Endothelial cell of umbilical vein (primary cell): ENCODE results near the gene ACHE. TPM values are rescaled to one million over a fixed set of nuclear protein-coding genes. Genes with fewer than 3 reads are reported as not detected.

Experiments used
- BruUV-seq: library from RNA; stranded (reverse); fragments of 400-500 nt; replicated peaks from 2 replicates; lab custom pipeline; 2021; lab: Mats Ljungman, UMichigan
- CTCF ChIA-PET: fragments of 300-600, 350-600 bp; sonication (Branson Sonifier 250); formaldehyde crosslinking; loops from one replicate; lab custom pipeline; 2021; ENCODE audit warnings: antibody characterized with exemption, inconsistent platforms; lab: Charles Lee
- POLR2A ChIA-PET: fragments of 300-600, 350-600 bp; sonication (Branson Sonifier 250); formaldehyde crosslinking; loops from one replicate; lab custom pipeline; 2021; ENCODE audit warnings: antibody characterized with exemption, inconsistent platforms; lab: Charles Lee
- DNase-seq: peaks from one replicate; pipeline ENCODE4 v3.0.0-alpha.2; 2011; ENCODE audit warnings: low read depth, low spot score
- FAIRE-seq: peaks from 2 replicates; lab custom pipeline; 2011; peaks lifted over from hg19 to GRCh38; lab: Jason Lieb, UNC
- H2AFZ ChIP-seq: 2 replicates; pipeline ENCODE4 v1.6.0; 2012; ENCODE audit warnings: low read depth, low read length, control low read depth, inconsistent platforms
- H3K27ac ChIP-seq: 2 replicates; pipeline ENCODE4 v1.5.1; 2011; ENCODE audit warnings: low read depth, mild to moderate bottlenecking, control low read depth, low read length, moderate library complexity; ENCODE audit not compliant: insufficient read depth
- H3K27me3 ChIP-seq, 2 experiments: 2 replicates each; pipeline versions ENCODE4 v1.6.0 to v1.6.1; 2011; ENCODE audit warnings: low read length in 2 of 2, mixed read lengths in 1 of 2; ENCODE audit not compliant: control insufficient read depth in 2 of 2, insufficient read depth in 2 of 2
- H3K36me3 ChIP-seq, 2 experiments: 2 replicates in 1 of 2; 3 replicates in 1 of 2; pipeline ENCODE4 v1.5.1; 2011; ENCODE audit warnings: low read length in 2 of 2, mild to moderate bottlenecking in 1 of 2, moderate library complexity in 1 of 2; ENCODE audit not compliant: control insufficient read depth in 2 of 2, insufficient read depth in 2 of 2; ENCODE audit errors: extremely low read depth in 1 of 2
- H3K4me1 ChIP-seq: 3 replicates; pipeline ENCODE4 v1.5.1; 2011; ENCODE audit warnings: mild to moderate bottlenecking, low read length; ENCODE audit not compliant: control insufficient read depth, insufficient read depth; ENCODE audit errors: extremely low read depth
- H3K4me2 ChIP-seq: 2 replicates; pipeline ENCODE4 v1.6.1; 2011; ENCODE audit warnings: low read length, control low read depth, mixed read lengths; ENCODE audit not compliant: insufficient read depth
- H3K4me3 ChIP-seq, 3 experiments: fragments of 200-600 bp in 1 of 3; sonication (generic), shearing (Covaris generic) in 1 of 3; replicated peaks in 1 of 3; 2 replicates each; pipeline ENCODE4 v1.5.1; 2011 to 2016; ENCODE audit warnings: control low read depth in 3 of 3, low read length in 3 of 3, mild to moderate bottlenecking in 2 of 3, inconsistent platforms in 1 of 3, low read depth in 1 of 3, moderate library complexity in 1 of 3; ENCODE audit not compliant: insufficient read depth in 1 of 3
- H3K79me2 ChIP-seq: 2 replicates; pipeline ENCODE4 v1.6.0; 2012; ENCODE audit warnings: low read length, inconsistent platforms; ENCODE audit not compliant: control insufficient read depth, insufficient read depth
- H3K9ac ChIP-seq: replicated peaks from 2 replicates; pipeline ENCODE3; 2011; ENCODE audit warnings: low read length, control low read depth; ENCODE audit not compliant: insufficient read depth; ENCODE audit errors: extremely low read depth
- H3K9me1 ChIP-seq: replicated peaks from 3 replicates; pipeline ENCODE4 v1.6.0; 2011; ENCODE audit warnings: mild to moderate bottlenecking, low read length; ENCODE audit not compliant: control insufficient read depth, insufficient read depth; ENCODE audit errors: extremely low read depth
- H3K9me3 ChIP-seq: replicated peaks from 2 replicates; pipeline ENCODE4 v1.5.1; 2012; ENCODE audit warnings: low read length, inconsistent platforms; ENCODE audit not compliant: control insufficient read depth, insufficient read depth
- H4K20me1 ChIP-seq: replicated peaks from 2 replicates; pipeline ENCODE3; 2011; ENCODE audit warnings: mild to moderate bottlenecking, low read length; ENCODE audit not compliant: control insufficient read depth, insufficient read depth; ENCODE audit errors: extremely low read depth
- EZH2 ChIP-seq: IDR thresholded peaks from 2 replicates; pipeline ENCODE4 v1.6.1; 2012; ENCODE audit warnings: borderline replicate concordance, low read depth, mild to moderate bottlenecking, moderate library complexity, low read length, inconsistent platforms; ENCODE audit not compliant: severe bottlenecking
- FOS ChIP-seq: IDR thresholded peaks from 2 replicates; pipeline ENCODE4 v1.6.1; 2011; ENCODE audit warnings: mild to moderate bottlenecking, low read length, moderate library complexity, borderline replicate concordance; ENCODE audit not compliant: insufficient read depth
- GATA2 ChIP-seq: IDR thresholded peaks from 2 replicates; pipeline ENCODE4 v1.7.0; 2011; ENCODE audit warnings: low read depth, mild to moderate bottlenecking, moderate library complexity, mixed read lengths, low read length; ENCODE audit not compliant: insufficient read length, insufficient read depth
- JUN ChIP-seq: IDR thresholded peaks from 2 replicates; pipeline ENCODE4 v1.6.1; 2011; ENCODE audit warnings: borderline replicate concordance, low read depth; ENCODE audit not compliant: insufficient read length, insufficient read depth
- MYC ChIP-seq: IDR thresholded peaks from one replicate; pipeline ENCODE4 v1.6.1; 2011; ENCODE audit warnings: mild to moderate bottlenecking, low read depth, low read length
- POLR2A ChIP-seq: IDR thresholded peaks from 2 replicates; pipeline ENCODE4 v1.6.1; 2012; ENCODE audit warnings: low read depth, mild to moderate bottlenecking, control low read depth, low read length
- POLR2AphosphoS5 ChIP-seq: IDR thresholded peaks from 2 replicates; pipeline ENCODE4 v1.6.1; 2012; ENCODE audit warnings: low read depth, mild to moderate bottlenecking, control low read depth, low read length, moderate library complexity; ENCODE audit not compliant: insufficient read depth
- dilution Hi-C: fragments of 300-500 bp; cut with MboI; formaldehyde crosslinking; loops from one replicate; pipeline ENCODE4 v1.15.0; 2019; ENCODE audit warnings: low sequenced_read_pairs; ENCODE audit not compliant: extremely low pct_ligation_motif_present
- intact Hi-C: fragments of 100-400 bp; cut with micrococcal nuclease; formaldehyde crosslinking; loops from one replicate; pipeline ENCODE4 v1.10.0; 2022
- polyA plus RNA-seq, 4 experiments: library from polyadenylated mRNA; depleted of rRNA in 3 of 4; stranded (reverse) in 3 of 4; unstranded in 1 of 4; fragments of >200 nt; gene quantifications; 2 replicates each; pipeline versions ENCODE4 v1.2.1 to v1.2.3, GENCODE V29; 2011 to 2012; ENCODE audit warnings: missing spikeins in 1 of 4
- total RNA-seq: library from RNA; stranded (reverse); gene quantifications from 2 replicates; pipeline ENCODE4 v1.2.3, GENCODE V29; 2021
- TF ChIP-seq, protein P1 (sequence below), 2 donors: IDR thresholded peaks; 1 replicate in 1 of 2; 2 replicates in 1 of 2; pipeline ENCODE4 v1.5.1; 2011; ENCODE audit warnings: low read length in 2 of 2, mild to moderate bottlenecking in 2 of 2, moderate library complexity in 2 of 2, control low read depth in 1 of 2, inconsistent platforms in 1 of 2, low read depth in 1 of 2; ENCODE audit not compliant: insufficient read depth in 1 of 2; ENCODE audit errors: extremely low read depth in 1 of 2
- TF ChIP-seq, protein P2 (sequence below): IDR thresholded peaks from 2 replicates; pipeline ENCODE4 v1.6.1; 2011; ENCODE audit not compliant: insufficient read depth, insufficient read length

The ACHE gene
- total and polyA plus RNA-seq, 2 donors (not counting 3 experiments of a cell fraction or from before 2014, with no cell fraction given) = 0.18 to 0.28 TPM

DNA sequence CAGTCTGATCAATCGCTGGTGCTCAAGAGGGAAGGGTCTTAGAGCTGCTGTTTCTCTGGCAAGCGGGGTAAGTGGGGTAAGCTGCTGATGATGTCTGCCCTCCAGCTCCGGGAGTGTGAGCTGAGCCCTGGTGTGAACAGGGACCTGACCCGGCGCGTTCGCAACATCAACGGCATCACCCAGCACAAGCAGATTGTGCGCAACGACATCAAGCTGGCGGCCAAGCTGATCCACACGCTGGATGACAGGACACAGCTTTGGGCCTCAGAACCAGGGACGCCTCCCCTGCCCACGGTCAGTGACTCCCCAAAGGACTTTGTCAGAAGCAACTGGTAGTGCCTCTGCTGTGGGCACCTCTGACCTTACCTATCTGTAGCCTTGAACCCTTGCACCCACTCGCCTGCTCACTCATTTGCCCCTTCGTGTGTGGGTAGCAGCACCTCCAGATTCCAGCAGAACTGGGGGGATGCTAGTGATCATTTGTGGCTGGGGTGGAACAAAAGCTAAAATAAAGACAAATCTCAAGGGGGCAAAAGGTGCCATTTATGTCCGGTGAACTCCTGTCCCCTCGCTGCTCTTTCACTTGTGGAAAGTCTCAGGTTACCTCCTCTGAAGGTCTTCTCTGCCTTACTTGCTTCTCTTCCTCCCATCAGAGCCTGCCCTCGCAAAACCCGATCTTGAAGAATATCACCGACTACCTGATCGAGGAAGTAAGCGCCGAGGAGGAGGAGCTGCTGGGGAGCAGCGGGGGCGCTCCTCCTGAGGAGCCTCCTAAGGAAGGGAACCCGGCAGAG is 9.3 kb downstream of the ACHE start:
- dilution Hi-C loops = no loop called here
- no peaks in the 10 kb centered on the region for H4K20me1 ChIP-seq

More for the DNA sequence above, 9.3 kb downstream of the ACHE start:
- CTCF ChIA-PET = interaction anchor here (1.2 to 1.3 kb wide), 2 partner anchors 172 to 181 kb away, joined by 3 to 5 read pairs; partner anchors contain the start of gene POP7
- TF ChIP-seq MYC (no peak), POLR2A (no peak), GATA2 (no peak), EZH2 (no peak), FOS (no peak), POLR2AphosphoS5 (no peak), JUN (no peak)
- TF ChIP-seq, protein P1, sequence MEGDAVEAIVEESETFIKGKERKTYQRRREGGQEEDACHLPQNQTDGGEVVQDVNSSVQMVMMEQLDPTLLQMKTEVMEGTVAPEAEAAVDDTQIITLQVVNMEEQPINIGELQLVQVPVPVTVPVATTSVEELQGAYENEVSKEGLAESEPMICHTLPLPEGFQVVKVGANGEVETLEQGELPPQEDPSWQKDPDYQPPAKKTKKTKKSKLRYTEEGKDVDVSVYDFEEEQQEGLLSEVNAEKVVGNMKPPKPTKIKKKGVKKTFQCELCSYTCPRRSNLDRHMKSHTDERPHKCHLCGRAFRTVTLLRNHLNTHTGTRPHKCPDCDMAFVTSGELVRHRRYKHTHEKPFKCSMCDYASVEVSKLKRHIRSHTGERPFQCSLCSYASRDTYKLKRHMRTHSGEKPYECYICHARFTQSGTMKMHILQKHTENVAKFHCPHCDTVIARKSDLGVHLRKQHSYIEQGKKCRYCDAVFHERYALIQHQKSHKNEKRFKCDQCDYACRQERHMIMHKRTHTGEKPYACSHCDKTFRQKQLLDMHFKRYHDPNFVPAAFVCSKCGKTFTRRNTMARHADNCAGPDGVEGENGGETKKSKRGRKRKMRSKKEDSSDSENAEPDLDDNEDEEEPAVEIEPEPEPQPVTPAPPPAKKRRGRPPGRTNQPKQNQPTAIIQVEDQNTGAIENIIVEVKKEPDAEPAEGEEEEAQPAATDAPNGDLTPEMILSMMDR (IDR thresholded peaks at IDR 0.05; ENCODE audit: extremely low read depth in 1 of 2, insufficient read depth in 1 of 2, low read depth in 1 of 2, low read length in 2 of 2) = no peak
- TF ChIP-seq, protein P2, sequence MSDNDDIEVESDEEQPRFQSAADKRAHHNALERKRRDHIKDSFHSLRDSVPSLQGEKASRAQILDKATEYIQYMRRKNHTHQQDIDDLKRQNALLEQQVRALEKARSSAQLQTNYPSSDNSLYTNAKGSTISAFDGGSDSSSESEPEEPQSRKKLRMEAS = no peak
- no TSS peak for BruUV-seq
- DNase-seq (no peak), FAIRE-seq (no peak)
- intact Hi-C loops = no loop called here
- Histone ChIP-seq H3K36me3 (peaks cover 20 to 60% of the 10 kb centered on the region in 2 experiments), H2AFZ (no peak overlapping the region), H3K4me2 (no peak overlapping the region), H3K9me3 (no peaks in the 10 kb centered on the region), H3K27me3 (no peaks in the 10 kb centered on the region), H3K4me1 (peaks cover 37% of the 10 kb centered on the region), H3K79me2 (peaks cover 23% of the 10 kb centered on the region), H3K9me1 (no peaks in the 10 kb centered on the region), H3K4me3 (no peak overlapping the region), H3K27ac (no peak overlapping the region), H3K9ac (no peak overlapping the region)
- POLR2A ChIA-PET = interaction anchor here (4.2 kb wide), 1 partner anchor 11 kb away, joined by 27 read pairs; the partner anchor contains the start of gene SRRT
